Left kidney (tissue), 2 donors: Measurements from ENCODE around the gene CORIN. TPM values are rescaled to one million over a fixed set of nuclear protein-coding genes. Genes with fewer than 3 reads are reported as not detected.

Experiments
- DNase-seq: peaks from one replicate; pipeline ENCODE4 v3.0.0-alpha.2; 2013
- polyA plus RNA-seq: library from polyadenylated mRNA; unstranded; fragments of 120-200 nt; gene quantifications from one replicate; pipeline ENCODE4 v1.2.1, GENCODE V29; 2013; ENCODE audit not compliant: insufficient read length

CORIN gene
- polyA plus RNA-seq, 1 donor, result 6.2 TPM

- no peak for DNase-seq
These were observed 195.6 kb downstream of the CORIN start for GRCh38 chr4:47642191-47642830.

- DNase-seq, result no peak
These were observed 196.1 kb downstream of the CORIN start for GRCh38 chr4:47641755-47642154.

- DNase-seq, result no peak
These were observed 197.0 kb downstream of the CORIN start for GRCh38 chr4:47640911-47641310.

DNA sequence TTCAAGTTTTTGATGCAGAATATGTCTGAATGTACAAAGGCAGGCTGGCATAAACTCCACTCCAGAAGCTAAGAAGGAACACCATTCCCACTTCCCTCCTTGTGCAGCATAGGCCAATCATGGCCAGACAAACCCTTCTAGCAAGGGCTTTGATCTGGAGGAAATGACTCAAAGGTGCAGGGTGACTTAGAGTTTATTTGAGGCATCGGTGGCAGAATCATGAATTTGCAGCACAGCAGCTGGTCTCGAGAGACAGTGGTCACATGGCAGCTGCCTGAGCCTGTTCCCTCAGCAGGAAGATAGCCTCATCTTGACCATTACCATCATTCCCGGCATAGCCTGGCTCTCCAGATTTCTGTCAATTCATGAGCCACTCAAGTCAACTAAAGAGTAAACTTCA lies 198.3 kb downstream of the CORIN start:
- no peak for DNase-seq

GRCh38 chr4:47631161-47631560 lies 206.7 kb downstream of the CORIN start:
- no peak for DNase-seq

DNA sequence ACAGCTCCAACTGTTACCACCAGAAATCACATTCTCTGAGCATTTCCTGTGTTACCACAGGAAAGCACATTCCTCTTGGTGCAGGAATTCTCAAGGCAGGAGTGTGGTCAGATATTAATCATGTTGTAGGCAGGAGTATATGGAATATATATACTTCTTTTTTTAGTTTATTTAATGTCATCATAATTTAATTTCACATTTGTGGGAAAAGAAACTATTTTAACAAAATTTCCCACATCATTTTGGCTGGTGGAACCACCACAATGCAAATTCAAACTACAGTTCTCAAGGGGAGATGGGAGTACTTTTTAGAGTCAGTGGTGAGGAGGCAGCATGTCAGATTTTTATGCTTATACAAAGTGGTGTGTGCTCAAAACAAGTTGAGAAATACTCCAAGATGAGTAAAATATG lies 213.8 kb downstream of the CORIN start:
- DNase-seq, result no peak

DNA sequence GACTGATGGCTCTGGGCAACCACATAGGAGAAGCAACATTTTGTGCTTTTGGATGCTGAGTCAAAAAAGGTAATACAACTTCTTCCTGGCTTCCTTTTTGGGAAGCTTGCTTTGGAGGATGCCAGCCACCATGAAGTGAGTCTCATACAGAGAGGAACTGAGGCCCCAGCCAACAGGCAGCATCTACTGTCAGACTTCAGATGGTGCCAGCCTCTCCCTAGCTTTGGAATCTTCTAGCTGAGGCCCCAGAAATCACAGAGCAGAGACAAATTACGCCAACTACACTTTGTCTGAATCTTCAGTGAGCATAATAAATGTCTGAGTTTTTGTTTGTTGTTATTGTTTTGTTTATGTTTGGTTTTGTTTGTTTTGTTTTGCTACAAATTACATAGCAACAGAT lies 216.7 kb downstream of the CORIN start:
- DNase-seq, result no peak

DNA sequence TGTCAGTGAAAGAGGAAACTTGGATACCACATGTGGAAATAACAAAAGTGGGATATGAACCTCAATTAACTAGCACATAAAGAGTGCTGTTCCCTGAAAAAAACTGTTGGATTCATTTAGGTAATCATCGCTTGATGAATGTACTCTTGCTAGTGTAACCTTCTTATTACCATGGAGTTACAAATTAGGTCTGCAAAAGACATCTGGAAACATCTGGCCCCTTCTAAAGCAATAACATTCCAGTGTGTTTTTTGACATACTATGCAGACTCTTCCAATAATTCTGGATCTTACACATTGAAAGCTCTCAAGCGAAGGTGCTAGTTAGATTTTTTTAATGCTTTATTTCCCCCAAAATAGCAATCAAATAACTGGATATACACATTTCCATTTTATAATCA lies 218.2 kb downstream of the CORIN start:
- DNase-seq, result no peak

DNA sequence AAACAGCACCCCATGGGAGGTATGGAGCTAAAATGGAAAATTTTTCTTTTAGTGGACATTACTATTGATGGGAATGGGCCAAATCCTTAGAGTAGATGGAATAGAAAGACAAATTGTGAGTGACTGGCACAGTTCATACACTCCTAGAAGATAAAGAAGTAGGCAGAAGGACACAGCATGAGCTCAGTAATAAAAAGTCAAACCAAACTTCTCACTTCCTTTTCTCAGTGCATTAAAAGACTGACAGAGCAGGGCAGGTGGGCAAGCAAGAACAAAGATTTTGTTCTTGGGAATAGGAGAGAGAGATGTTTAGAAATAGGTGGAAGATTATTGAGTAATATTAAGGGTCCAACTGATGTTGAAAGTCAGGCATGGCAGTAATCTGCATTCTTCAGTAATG lies 220.3 kb downstream of the CORIN start:
- DNase-seq, result no peak

GRCh38 chr4:47615385-47615784 lies 222.5 kb downstream of the CORIN start:
- no peak for DNase-seq

DNA sequence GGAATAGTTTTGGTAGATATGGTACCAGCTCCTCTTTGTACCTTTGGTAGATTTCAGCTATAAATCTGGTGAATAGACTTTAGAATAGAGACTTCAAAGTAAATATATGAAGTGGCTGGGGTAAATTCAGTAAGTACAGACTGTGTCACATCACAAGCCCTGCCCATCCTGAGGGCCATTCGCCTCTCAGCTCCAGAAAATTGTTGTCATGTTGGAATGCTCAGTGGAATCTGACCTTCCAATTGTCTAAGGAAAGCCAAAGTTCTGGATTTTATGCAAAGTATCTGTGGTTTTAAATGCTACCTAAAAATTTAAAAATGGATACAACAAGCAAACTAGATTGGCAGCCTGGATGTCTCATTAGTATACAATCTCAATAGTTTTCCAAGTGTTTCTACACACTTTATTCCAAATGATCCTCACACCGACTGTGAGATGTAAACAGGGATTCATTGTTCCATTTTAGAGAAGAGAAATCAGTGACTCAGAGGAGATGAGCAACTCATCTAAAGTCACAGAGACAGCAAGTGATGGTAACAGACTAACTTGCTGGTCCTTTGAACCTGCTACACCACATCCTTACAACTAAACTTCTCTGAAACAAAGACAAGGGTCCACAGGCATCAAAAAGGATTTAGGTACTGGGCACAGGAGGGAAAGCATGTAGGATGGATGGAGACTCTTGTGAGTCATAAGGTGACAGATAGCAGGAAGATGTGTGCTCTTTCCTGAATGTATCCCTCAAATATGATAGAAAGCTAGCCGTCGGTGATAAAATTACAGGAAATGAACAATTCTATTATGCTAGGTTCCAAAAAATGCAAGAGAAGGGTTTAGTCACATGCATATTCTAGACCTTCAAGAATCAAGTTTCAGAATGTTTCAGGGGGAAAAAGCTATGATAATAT lies 225.5 kb downstream of the CORIN start:
- no peak for DNase-seq

DNA sequence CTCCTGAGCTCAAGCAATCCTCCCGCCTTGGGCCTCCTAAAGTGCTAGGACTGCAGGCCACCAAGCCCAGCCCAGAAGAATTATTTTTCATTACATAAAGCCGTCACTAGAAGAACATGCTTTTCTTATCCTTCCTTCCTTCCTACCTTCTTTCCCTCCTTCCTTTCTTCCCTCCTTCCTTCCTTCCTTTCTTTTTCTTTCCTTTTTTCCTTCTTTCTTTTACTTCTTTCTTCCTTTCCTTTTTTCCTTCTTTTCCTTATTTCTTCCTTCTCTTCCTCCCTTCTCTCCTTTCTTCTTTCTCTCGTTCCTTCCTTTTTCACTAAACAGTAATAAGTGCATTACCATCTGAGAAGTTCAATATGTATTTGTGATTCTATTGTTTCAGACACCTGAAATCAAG lies 231.4 kb downstream of the CORIN start:
- no peak for DNase-seq

- DNase-seq, result no peak
These were observed 239.0 kb downstream of the CORIN start for GRCh38 chr4:47598896-47599295.

- DNase-seq, result no peak
These were observed 239.5 kb downstream of the CORIN start for GRCh38 chr4:47598320-47598719.

DNA sequence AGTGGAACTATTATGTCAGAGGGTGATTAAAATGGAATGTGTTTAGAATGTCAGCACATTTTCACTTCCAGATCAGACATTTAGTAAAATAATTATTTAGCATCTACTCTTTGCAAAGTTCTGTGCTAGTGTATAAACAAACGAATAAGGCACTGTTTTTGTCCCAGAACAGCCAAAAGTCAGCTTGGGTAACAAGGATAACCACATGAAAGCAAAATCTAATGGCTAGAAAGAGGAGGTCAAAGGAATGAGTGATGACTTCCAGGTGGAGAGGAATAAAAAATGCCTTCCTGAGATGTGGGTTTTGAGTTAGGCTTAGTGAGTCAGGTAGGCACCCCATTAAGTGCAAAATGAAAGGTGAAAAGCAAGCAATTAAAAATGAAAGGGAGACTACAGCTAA lies 240.2 kb downstream of the CORIN start:
- DNase-seq, result no peak

- DNase-seq, result no peak
These were observed 247.5 kb downstream of the CORIN start for GRCh38 chr4:47590325-47590724.

- DNase-seq, result no peak
These were observed 258.6 kb downstream of the CORIN start for GRCh38 chr4:47579235-47579634.

- peak; percentile 45 for DNase-seq
These were observed 259.9 kb downstream of the CORIN start for GRCh38 chr4:47577779-47578553.

GRCh38 chr4:47572981-47573380 lies 264.9 kb downstream of the CORIN start:
- no peak for DNase-seq

DNA sequence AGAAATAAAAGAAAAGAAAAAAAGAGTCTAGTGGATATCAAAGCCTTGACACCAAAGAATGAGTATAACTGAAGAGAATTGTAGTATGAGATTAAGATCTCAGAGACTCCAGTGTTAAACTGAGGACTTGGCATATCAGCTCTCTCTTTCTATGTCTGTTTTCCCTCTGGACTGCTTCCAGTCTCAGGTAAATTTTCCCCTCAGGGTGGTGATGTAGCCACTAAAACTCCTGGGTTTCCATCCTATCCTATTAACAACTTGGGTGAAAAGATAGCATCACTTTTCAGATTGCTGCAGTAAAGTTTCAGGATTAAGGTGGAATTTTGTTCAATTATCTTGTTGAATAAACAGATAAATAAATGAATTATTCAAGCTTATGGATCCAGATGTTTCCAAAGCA lies 267.1 kb downstream of the CORIN start:
- no peak for DNase-seq

- no peak for DNase-seq
These were observed 270.4 kb downstream of the CORIN start for GRCh38 chr4:47567511-47567910.

DNA sequence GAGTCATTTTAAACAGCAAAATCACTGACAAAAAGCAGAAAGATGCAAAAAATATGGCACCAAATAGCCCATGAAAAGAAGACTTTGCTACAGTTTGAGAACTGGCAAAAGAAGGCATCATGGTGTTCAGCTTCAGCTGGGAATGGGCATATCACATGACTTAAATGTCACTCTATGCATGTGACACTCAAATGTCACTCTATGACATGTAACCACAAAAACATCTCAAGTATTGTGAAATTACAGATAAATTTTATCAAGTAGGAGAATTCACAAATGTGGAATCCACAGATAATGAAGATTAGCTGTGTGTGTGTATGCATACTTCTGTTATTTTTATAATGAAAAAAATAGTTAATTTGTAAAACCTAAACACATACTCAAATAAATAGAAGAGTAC lies 270.9 kb downstream of the CORIN start:
- no peak for DNase-seq

DNA sequence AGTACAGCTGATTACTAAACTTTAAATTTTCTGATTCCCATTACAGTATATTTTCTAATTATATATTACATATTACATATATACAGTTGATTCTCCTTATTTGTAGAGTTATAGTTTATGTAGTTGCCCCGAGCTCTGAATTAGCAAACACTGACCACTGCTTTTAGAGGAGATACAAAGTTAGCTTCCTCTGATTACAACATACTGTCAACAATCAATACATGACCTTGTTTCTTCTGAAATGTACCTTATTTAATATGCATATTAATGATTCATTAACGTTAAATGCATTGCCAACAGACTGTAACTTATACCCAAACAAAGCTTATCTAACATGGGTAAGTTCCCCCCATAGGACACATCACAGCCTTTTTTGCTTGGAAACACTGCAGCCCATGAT lies 271.3 kb downstream of the CORIN start:
- no peak for DNase-seq
